Inflammatory macrophage (primary cell): Measurements from ENCODE around the gene GALK1.
A peak's percentile ranks its signal among the peaks of the same experiment; 100 is the strongest.
"Not testable (repeated sequence)": the region's sequence is repeated elsewhere in the genome, so short reads cannot be mapped to it uniquely, and the experiment has no call there.

Source experiments
- DNase-seq, 2 donors: peaks; one replicate each; pipeline ENCODE4 v3.0.0-alpha.2; 2020 to 2022

GALK1 gene

DNA sequence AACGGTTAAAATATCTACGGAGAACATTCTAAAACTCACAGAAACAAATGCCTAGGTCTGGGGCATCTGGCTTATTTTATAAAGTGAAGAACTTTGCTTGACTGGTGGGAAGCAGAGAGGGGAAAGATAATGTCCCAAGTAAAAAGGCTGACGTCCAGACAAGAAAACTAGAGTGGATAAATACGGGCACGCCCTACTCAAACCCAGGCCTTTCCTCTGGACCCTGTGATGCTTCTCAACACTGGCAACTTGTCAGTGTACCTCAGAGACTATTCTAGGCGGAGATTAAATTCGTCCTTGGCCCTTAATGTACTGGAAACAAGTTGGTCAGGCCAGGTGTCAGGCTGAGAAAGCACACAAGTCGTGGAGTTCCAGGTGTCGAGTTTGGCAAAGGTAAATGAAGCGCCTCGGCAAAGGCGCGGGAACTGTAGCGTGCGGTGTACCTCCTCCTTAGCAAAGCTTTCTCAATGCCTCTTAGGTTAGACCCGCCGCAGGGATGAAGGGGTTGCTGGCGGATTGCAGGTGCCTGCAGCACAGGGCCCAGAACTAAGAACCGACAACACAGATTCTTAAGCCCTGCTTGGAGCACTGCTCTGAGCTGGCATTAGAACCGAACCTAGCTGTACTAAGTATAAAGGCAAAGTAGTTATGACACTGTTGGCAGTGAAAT, 18.9 kb upstream of the GALK1 start:
- DNase-seq, result no peak

GRCh38 chr17:75783069-75783783, 18.2 kb upstream of the GALK1 start:
- peak; percentile 86 to 96 for DNase-seq

- no peak for DNase-seq
Observed at GRCh38 chr17:75779987-75780889, 15.2 kb upstream of the GALK1 start.

DNA sequence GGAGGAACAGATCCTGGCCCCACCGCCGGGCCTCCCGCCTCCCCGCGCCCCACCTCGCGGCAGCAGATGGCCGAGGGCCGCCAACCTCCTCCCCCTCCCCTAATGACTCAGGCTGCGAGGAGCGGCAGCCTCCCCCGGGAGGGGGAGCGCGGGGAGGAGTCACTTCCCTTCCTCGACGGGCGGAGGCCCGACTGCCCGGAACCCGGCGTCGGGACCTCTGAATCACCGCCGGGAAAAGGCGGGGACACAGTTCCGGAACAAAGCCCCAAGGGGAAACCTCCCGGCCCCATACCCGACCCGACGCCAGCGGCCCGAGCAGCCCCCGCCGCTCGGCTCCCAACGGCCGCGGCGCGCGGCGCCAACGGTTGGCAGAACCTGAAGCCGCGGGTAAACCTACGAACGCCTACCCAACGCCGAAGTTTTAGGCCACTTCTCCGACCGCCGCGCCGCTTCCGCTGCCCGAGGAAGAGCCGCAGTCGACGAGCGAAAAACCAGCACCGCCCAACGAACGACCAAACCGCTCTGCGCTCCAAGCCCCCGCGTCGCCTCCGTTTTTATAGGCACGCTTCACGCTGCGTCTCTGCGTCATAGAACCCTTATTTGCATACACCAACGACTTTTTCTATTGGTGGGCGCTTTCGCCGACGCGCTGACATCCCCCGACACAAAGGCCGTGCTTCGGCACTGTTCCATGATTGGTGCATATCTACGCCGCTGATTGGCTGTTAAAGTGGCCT, 14.4 kb upstream of the GALK1 start:
- DNase-seq, result peak; percentile 100

DNA sequence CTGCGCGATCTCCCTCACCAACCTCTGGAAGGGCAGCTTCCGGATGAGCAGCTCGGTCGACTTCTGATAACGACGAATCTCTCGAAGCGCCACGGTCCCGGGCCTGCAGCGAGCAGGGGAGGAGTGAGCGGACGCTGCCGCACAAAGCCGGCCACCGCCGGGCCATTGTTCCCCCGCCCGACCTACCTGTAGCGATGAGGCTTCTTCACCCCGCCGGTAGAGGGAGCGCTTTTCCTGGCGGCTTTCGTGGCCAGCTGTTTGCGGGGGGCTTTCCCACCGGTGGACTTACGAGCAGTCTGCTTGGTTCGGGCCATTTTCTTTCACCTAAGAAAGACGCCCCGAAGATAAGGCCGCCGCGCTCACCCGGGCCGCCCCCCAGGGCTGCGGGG, 13.9 kb upstream of the GALK1 start:
- no peak for DNase-seq

DNA sequence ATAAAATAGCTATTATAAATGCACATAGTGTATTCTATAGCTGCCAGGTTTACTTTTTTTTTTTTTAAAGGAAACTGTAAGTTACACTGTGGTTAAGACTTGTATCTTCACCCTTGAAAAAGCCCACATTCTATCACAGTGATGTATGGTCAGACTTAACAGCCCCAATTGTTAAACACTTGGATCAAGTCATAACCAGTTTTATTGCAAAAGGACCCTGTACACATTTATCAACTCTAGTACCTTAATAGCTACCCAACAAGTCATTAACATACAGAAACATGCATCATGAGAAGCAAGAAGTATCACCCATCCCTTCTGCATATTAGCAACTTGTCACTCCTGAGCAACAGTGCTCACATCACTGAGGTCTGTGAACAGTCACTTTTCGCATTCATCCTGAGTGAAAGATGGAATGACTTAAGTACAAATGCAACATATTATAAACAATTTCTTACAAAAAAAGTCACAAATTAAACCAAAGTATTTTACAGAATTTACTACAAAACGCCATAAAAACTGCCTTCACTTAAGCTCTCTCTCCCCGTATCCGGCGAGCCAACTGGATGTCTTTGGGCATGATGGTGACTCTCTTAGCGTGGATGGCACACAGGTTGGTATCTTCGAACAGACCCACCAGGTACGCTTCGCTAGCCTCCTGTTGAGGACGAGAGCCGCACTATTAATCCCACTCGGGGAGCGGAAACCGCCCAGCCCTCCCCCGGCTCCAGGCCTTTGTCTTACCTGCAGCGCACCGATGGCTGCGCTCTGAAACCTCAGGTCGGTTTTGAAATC, 13.3 kb upstream of the GALK1 start:
- not testable (repeated sequence) for DNase-seq

DNA sequence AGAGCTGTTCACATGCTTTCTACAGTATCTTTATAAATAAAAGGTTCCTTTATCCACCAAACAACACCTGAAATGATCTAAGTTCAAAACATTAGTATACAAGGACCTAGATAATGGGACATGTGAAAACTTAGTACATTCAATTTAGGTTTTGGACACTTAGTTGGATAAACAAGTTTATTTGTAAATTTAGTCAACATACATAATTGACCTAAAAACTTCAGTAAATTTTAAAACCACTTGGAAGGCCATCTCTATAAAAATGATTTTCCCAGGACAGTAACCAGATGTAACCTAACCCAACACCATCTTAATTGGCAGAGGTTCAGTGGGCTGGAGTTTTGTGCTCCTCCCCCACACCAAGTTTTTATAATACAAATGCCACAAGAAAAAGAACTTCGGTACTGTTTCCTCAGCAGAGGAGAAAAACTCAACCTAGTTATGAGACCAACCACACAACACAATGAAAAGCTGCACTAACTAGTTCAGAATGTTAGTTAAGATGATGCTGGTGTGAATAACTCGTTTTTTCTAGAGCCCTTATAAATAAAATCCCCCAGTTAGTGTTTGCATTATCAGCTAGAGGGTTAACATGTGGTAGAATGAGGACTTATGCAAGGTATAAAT, 12.4 kb upstream of the GALK1 start:
- DNase-seq, result no peak

GRCh38 chr17:75776386-75777295, 11.6 kb upstream of the GALK1 start:
- peak; percentile 68 to 78 for DNase-seq

DNA sequence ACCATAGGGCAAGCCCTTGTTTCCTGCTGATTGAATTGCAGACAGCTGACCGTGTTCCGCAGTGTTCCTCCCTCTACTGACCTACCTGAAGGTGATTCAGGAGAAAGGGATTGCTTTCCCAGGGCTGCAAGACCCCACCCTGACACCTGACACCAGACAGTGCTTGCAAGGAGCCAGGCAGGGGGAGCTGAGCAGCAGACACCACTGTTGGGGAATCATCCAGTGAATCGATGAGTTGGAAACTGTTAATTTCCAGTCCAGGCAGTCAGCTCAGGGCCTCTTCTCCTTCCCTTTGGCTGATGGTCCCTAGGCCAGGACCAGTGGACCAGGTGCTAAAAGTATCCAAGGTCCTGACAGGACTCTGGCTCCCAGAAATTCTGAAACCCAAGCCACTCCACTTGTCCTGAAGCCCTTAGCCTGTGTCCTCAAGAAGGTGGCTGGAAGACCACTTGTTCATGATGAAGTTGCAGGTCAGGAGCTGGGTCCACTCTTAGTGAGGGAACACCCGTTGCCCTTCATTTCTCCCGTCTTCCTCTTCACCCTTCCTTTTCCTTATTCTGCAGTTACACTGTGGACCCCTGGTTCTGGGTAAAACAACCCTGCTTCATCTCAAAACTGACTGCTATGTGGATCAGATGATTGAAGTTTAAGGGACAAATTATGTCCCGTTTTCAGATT, 10.1 kb upstream of the GALK1 start:
- peak in 1 of 2 donors; percentile 14 for DNase-seq

- DNase-seq, result no peak
Observed at GRCh38 chr17:75774471-75774990, 9.5 kb upstream of the GALK1 start.

DNA sequence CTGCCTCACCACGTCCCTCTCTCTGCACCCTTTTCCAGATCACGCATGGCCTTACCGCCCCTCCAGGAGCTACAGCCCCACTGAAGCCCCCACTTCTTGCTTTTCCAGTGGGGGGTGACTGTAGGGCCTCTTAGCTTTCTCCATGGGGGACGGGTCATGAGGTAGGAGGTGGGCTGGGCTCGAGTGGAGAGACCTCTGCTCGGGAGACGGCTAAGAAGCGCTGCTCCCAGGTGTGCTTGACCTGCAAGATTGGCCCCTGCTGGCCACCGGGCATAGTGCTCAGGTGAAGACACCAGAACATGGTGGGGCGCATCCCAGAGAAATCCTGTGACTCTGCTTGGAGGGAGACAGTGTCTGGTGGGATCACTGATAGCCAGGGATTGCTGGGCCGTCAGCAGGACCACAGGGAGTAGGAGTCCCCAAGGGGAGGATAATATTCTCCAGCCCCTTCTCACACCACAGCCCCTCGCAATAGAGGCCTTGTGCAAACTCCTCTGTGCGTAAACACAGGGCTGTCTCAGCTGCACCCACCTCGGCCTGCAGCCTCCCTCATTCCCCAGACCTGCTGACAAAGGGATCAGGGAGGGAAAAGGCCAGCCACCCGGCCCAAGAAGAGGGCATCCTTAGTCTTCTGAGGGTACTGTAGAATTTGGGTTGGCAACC, 8.9 kb upstream of the GALK1 start:
- no peak for DNase-seq

DNA sequence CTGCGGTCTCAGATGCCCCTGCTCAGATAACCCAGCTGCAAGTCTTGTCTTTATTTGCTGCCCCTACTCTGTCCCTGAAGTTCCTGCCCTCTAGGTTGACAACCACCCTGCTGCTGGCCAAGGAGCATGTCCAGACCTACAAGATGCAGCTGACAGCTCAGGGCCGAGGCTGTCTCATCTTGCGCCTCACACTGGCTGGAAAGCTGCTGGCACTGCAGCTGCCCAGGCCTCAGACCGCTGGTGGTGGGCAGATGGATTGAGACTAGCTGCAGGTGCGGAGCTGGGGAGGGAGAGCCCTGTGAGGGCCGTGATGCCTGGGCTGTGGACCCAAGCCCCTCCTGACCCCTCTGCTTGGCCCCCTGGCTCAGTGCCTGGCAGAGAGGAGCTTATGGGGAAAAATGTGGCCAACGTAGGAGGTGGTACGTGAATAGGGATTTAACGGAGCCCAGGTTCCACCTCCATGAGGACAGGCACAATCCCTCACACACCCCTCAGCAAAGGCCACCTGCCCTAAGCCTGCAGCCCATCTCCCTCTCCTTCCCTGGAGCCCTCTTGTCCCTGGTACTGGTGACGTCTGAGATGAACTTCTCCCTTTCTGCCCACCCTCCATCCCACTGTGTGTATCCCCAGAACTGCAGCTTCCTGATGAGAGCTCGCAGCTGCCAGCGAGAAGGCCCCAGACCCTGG, 8.3 kb upstream of the GALK1 start:
- no peak for DNase-seq

DNA sequence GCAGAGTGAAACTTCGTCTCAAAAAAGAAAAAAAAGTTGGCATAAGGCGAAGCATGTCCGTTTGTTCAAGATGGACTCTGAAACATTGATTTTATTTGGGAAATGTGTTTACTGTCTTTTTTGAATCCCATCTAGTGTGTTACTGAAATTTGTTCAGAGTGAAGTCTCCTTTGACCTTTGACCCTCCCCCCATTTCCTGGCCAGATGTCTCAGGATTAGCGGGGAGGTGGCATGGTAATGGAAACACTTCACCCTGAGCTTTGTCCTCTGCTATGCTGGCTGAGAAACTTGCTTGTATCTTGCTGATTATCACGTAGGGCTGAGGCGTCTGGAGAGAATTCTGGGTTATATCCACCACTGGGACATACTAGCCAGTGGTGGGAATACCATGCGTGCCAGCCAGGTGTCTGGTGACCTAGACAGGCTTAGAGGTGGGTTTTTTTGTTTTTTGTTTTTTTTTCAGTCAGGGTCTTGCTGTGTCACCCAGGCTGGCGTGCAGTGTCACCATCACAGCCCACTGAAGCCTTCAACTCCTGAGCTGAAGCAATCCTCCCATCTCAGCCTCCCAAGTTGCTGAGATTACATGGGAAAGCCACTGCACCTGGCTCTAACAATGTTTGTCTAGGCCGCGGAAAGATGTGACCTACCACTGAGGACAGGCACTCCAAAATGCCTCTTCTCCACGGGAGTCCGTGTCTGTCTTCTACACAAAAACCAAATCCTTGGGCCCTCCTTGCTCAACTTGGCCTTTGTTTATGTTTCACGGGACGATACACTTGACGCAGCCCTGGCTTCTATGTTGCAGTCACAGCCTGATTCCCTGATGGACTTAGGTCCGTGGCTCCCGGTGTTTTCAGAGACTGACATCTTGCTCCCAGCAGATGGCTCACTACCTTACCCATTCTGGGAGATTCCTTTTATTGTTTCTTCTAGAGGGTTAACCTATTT, 6.6 kb upstream of the GALK1 start:
- no peak for DNase-seq

GRCh38 chr17:75769536-75769935, 4.5 kb upstream of the GALK1 start:
- DNase-seq, result no peak

DNA sequence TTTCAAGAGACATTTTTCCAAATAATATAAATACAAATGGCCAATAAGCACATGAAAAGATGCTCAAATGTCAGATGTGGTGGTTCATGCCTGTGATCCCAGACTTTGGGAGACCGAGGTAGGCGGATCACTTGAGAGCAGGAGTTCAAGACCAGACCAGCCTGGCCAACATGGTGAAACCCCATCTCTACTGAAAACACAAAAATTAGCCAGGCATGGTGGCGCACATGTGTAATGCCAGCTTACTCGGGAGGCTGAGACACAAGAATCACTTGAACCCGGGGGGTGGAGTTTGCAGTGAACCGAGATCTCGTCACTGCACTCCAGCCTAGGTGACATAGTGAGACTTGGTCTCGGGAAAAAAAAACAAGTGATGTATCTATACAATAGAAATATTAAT, 2.9 kb upstream of the GALK1 start:
- DNase-seq, result no peak

DNA sequence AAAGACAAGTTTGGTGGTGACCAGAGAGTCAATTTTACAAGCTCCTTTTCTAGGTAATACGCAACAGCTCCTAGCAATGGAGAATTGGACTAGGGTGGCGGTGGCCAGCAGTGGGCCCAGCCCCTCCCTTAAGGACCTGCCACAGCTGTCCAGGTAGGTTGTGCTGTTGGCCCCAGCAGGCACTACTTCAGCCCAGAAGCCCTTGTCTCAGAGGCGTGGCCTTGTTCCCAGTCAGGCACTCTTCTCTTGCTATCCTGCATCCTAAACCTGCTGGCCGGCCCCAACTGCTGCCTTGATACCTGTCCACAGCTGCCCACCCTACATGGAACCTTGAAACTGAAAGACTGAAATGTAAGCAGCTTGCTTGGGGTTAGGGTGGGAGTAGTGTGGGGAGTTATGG, 989 bp upstream of the GALK1 start:
- no peak for DNase-seq

DNA sequence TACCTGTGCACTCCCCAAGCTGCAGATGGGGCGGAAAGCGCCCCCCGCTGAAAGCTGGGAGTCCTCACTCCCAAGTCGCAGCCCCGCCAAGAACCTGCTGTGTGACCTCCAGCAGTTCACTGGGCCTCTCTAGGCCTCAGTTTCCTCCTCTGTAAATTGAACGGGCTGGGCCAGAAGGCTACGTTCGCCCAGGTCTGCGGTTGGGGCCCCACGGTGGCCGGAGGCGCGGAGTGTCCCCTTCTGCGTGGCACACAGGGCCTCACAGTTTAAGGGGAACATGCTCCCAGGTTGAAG, 628 bp downstream of the GALK1 start:
- DNase-seq, result no peak
